WTC11 (cell line): Measurements from ENCODE around the gene PSMD11. TPM values are rescaled to one million over a fixed set of nuclear protein-coding genes. Genes with fewer than 3 reads are reported as not detected.

ENCODE experiments used
- ATAC-seq: fragments of 200-7000 bp; cut with Tn5 transposase; 2 replicates; pipeline ENCODE4 v1.10.0; 2021; ENCODE audit warnings: mild to moderate bottlenecking, moderate library complexity
- CTCF ChIA-PET: fragments of 300-600 bp; sonication (Branson Sonifier 250); formaldehyde crosslinking; loops from one replicate; lab custom pipeline; 2021; ENCODE audit warnings: antibody characterized with exemption; lab: Charles Lee
- POLR2A ChIA-PET: fragments of 350-600 bp; sonication (Branson Sonifier 250); formaldehyde crosslinking; loops from one replicate; lab custom pipeline; 2021; ENCODE audit warnings: antibody characterized with exemption; lab: Charles Lee
- DNase-seq: peaks from one replicate; pipeline ENCODE4 v3.0.0; 2021; ENCODE audit warnings: low spot score
- H3K27ac Mint-ChIP-seq: 2 replicates; pipeline ENCODE4 v1.8.0; 2021; ENCODE audit warnings: mixed read lengths
- H3K27me3 Mint-ChIP-seq: 2 replicates; pipeline ENCODE4 v1.8.0; 2021; ENCODE audit warnings: low read depth, mild to moderate bottlenecking, moderate library complexity, mixed read lengths
- H3K36me3 Mint-ChIP-seq: 2 replicates; pipeline ENCODE4 v1.8.0; 2021; ENCODE audit warnings: mixed read lengths
- H3K4me1 Mint-ChIP-seq: 2 replicates; pipeline ENCODE4 v1.8.0; 2022; ENCODE audit warnings: mixed read lengths
- H3K4me3 Mint-ChIP-seq: 2 replicates; pipeline ENCODE4 v1.8.0; 2021; ENCODE audit warnings: mild to moderate bottlenecking, moderate library complexity, mixed read lengths
- H3K9me3 Mint-ChIP-seq: 2 replicates; pipeline ENCODE4 v1.8.0; 2021; ENCODE audit warnings: mixed read lengths
- AFF4 ChIP-seq: sonication (generic); formaldehyde crosslinking; IDR thresholded peaks from 2 replicates; pipeline ENCODE4 v1.8.1; 2023; ENCODE audit warnings: mild to moderate bottlenecking, missing genetic modification reagents, borderline replicate concordance
- ATF1 ChIP-seq: sonication (generic); formaldehyde crosslinking; IDR thresholded peaks from 2 replicates; pipeline ENCODE4 v1.8.1; 2023; ENCODE audit warnings: mild to moderate bottlenecking, moderate library complexity, missing genetic modification reagents
- CBFB ChIP-seq: sonication (generic); formaldehyde crosslinking; IDR thresholded peaks from 2 replicates; pipeline ENCODE4 v1.8.1; 2022; ENCODE audit warnings: mild to moderate bottlenecking, low read depth, missing genetic modification reagents
- CREB1 ChIP-seq: sonication (generic); formaldehyde crosslinking; IDR thresholded peaks from 2 replicates; pipeline ENCODE4 v1.8.0; 2023; ENCODE audit warnings: mild to moderate bottlenecking, missing genetic modification reagents
- CREM ChIP-seq: sonication (generic); formaldehyde crosslinking; IDR thresholded peaks from 2 replicates; pipeline ENCODE4 v1.8.1; 2022; ENCODE audit warnings: mild to moderate bottlenecking, missing genetic modification reagents, moderate library complexity
- E2F4 ChIP-seq: sonication (generic); formaldehyde crosslinking; IDR thresholded peaks from 2 replicates; pipeline ENCODE4 v1.8.1; 2022; ENCODE audit warnings: low read depth, mild to moderate bottlenecking, moderate library complexity, missing genetic modification reagents, borderline replicate concordance
- FOXP1 ChIP-seq: sonication (generic); formaldehyde crosslinking; IDR thresholded peaks from 2 replicates; pipeline ENCODE4 v1.8.0; 2022; ENCODE audit warnings: missing genetic modification reagents, mild to moderate bottlenecking, moderate library complexity, borderline replicate concordance
- GABPB1 ChIP-seq: sonication (generic); formaldehyde crosslinking; IDR thresholded peaks from 2 replicates; pipeline ENCODE4 v1.8.1; 2023; ENCODE audit warnings: mild to moderate bottlenecking, missing genetic modification reagents
- IRF2 ChIP-seq: sonication (generic); formaldehyde crosslinking; IDR thresholded peaks from 2 replicates; pipeline ENCODE4 v1.8.0; 2022; ENCODE audit warnings: low read depth, missing genetic modification reagents, borderline replicate concordance
- JAZF1 ChIP-seq: fragments of 250-450 bp; sonication (Bioruptor Pico); IDR thresholded peaks from 2 replicates; pipeline ENCODE4 v1.9.0; 2021; ENCODE audit warnings: moderate library complexity, mild to moderate bottlenecking, inconsistent platforms
- JUN ChIP-seq: sonication (generic); formaldehyde crosslinking; IDR thresholded peaks from 2 replicates; pipeline ENCODE4 v1.8.0; 2023; ENCODE audit warnings: mild to moderate bottlenecking, missing genetic modification reagents
- MAX ChIP-seq: sonication (generic); formaldehyde crosslinking; IDR thresholded peaks from 2 replicates; pipeline ENCODE4 v1.8.0; 2022; ENCODE audit warnings: mild to moderate bottlenecking, missing genetic modification reagents
- MLX ChIP-seq: sonication (generic); formaldehyde crosslinking; IDR thresholded peaks from 2 replicates; pipeline ENCODE4 v1.8.1; 2023; ENCODE audit warnings: mild to moderate bottlenecking, missing genetic modification reagents, moderate library complexity
- NFATC4 ChIP-seq: fragments of 250-450 bp; sonication (Bioruptor Pico); IDR thresholded peaks from 2 replicates; pipeline ENCODE4 v1.9.0; 2021; ENCODE audit warnings: mild to moderate bottlenecking
- NFE2L1 ChIP-seq: sonication (generic); formaldehyde crosslinking; IDR thresholded peaks from 2 replicates; pipeline ENCODE4 v1.8.1; 2023; ENCODE audit warnings: missing genetic modification reagents
- NR3C1 ChIP-seq: sonication (generic); formaldehyde crosslinking; conservative IDR thresholded peaks from 2 replicates; pipeline ENCODE4 v1.8.1; 2023; ENCODE audit warnings: low read depth, mild to moderate bottlenecking, missing genetic modification reagents
- TEAD4 ChIP-seq: sonication (generic); formaldehyde crosslinking; IDR thresholded peaks from 2 replicates; pipeline ENCODE4 v1.8.0; 2022; ENCODE audit warnings: mild to moderate bottlenecking, missing genetic modification reagents
- USF1 ChIP-seq: sonication (generic); formaldehyde crosslinking; IDR thresholded peaks from 2 replicates; pipeline ENCODE4 v1.8.0; 2022; ENCODE audit warnings: mild to moderate bottlenecking, missing genetic modification reagents
- ZBTB21 ChIP-seq: sonication (generic); formaldehyde crosslinking; IDR thresholded peaks from 2 replicates; pipeline ENCODE4 v1.8.1; 2023; ENCODE audit warnings: mild to moderate bottlenecking, missing genetic modification reagents, borderline replicate concordance
- ZNF281 ChIP-seq: sonication (generic); formaldehyde crosslinking; IDR thresholded peaks from 2 replicates; pipeline ENCODE4 v1.8.0; 2023; ENCODE audit warnings: mild to moderate bottlenecking, missing genetic modification reagents
- ZNF317 ChIP-seq: sonication (generic); formaldehyde crosslinking; IDR thresholded peaks from 2 replicates; pipeline ENCODE4 v1.8.1; 2023; ENCODE audit warnings: low read depth, mild to moderate bottlenecking, moderate library complexity, missing genetic modification reagents, borderline replicate concordance
- ZNF416 ChIP-seq: fragments of 250-450 bp; sonication (Bioruptor Pico); IDR thresholded peaks from 2 replicates; pipeline ENCODE4 v1.9.0; 2021; ENCODE audit warnings: mild to moderate bottlenecking, inconsistent platforms
- ZNF423 ChIP-seq: fragments of 250-450 bp; sonication (Bioruptor Pico); IDR thresholded peaks from 2 replicates; pipeline ENCODE4 v2.1.2; 2022; ENCODE audit warnings: mild to moderate bottlenecking, moderate library complexity
- total RNA-seq: library from RNA; stranded (reverse); gene quantifications from 3 replicates; pipeline ENCODE4 v1.2.3, GENCODE V29; 2021

The PSMD11 gene
- total RNA-seq, 1 experiment from 2014 or later: 155 TPM

GRCh38 chr17:32475258-32475657 is 30.9 kb downstream of the PSMD11 start:
- DNase-seq (no peak), ATAC-seq (no peak)
- Mint-ChIP-seq H3K4me1 (peaks cover 11% of the 10 kb centered on the region), H3K36me3 (peaks cover 85% of the 10 kb centered on the region), H3K27ac (no peak overlapping the region), H3K9me3 (no peaks in the 10 kb centered on the region), H3K27me3 (no peaks in the 10 kb centered on the region), H3K4me3 (no peak overlapping the region)
- no peak for TF ChIP-seq E2F4 (CRISPR knock-in tag)
- TF ChIP-seq CBFB (CRISPR knock-in tag): no peak
- no peak for TF ChIP-seq JAZF1 (CRISPR knock-in tag)
- TF ChIP-seq IRF2 (CRISPR knock-in tag): no peak
- no peak for TF ChIP-seq ATF1 (CRISPR knock-in tag)
- TF ChIP-seq MAX (CRISPR knock-in tag): no peak
- no peak for TF ChIP-seq ZNF423 (CRISPR knock-in tag)
- TF ChIP-seq CREM (CRISPR knock-in tag): no peak
- TF ChIP-seq ZNF317 (CRISPR knock-in tag): no peak
- no peak for TF ChIP-seq ZBTB21 (CRISPR knock-in tag)
- TF ChIP-seq CREB1 (CRISPR knock-in tag): no peak
- ChIA-PET POLR2A (no interaction called here), CTCF (no interaction called here)

GRCh38 chr17:32477220-32477619 is 32.9 kb downstream of the PSMD11 start:
- DNase-seq (no peak), ATAC-seq (no peak)
- H3K4me3 Mint-ChIP-seq: no peak overlapping the region
- POLR2A ChIA-PET: no interaction called here
- peaks cover 11% of the 10 kb centered on the region for H3K4me1 Mint-ChIP-seq
- CTCF ChIA-PET: interaction anchor here (1.1 to 1.5 kb wide), 3 partner anchors 13 to 33 kb away, joined by 3 to 6 read pairs (median 3); partner anchors contain the start of gene PSMD11
- TF ChIP-seq AFF4 (no peak), TEAD4 (CRISPR knock-in tag) (no peak)
- H3K9me3 Mint-ChIP-seq: no peaks in the 10 kb centered on the region
- H3K36me3 Mint-ChIP-seq: peaks cover 80% of the 10 kb centered on the region
- no peak overlapping the region for H3K27ac Mint-ChIP-seq
- H3K27me3 Mint-ChIP-seq: no peaks in the 10 kb centered on the region

GRCh38 chr17:32479074-32479617 is 34.8 kb downstream of the PSMD11 start:
- peaks cover 71% of the 10 kb centered on the region for H3K36me3 Mint-ChIP-seq
- no peak overlapping the region; the same call in 1 of the 2 replicates for H3K27ac Mint-ChIP-seq
- TF ChIP-seq ZNF281 (CRISPR knock-in tag) (no peak), JUN (CRISPR knock-in tag) (no peak), NFE2L1 (no peak), IRF2 (CRISPR knock-in tag) (no peak), ZNF416 (no peak), NR3C1 (CRISPR knock-in tag) (no peak), FOXP1 (CRISPR knock-in tag) (no peak), MLX (no peak), GABPB1 (CRISPR knock-in tag) (no peak), USF1 (CRISPR knock-in tag) (no peak), NFATC4 (CRISPR knock-in tag) (no peak)

More at GRCh38 chr17:32479074-32479617, 34.8 kb downstream of the PSMD11 start:
- no peaks in the 10 kb centered on the region for H3K9me3 Mint-ChIP-seq
- POLR2A ChIA-PET: no interaction called here
- no peak overlapping the region for H3K4me3 Mint-ChIP-seq
- H3K27me3 Mint-ChIP-seq: no peaks in the 10 kb centered on the region
- peaks cover 26% of the 10 kb centered on the region for H3K4me1 Mint-ChIP-seq
- CTCF ChIA-PET: no interaction called here
- ATAC-seq: no peak
- DNase-seq: no peak
